PC-9 (cell line): ENCODE data around the gene WFDC12. TPM values are rescaled to one million over a fixed set of nuclear protein-coding genes. Genes with fewer than 3 reads are reported as not detected.

Experiments used
- BruUV-seq: library from RNA; stranded (reverse); fragments of 400-500 nt; replicated peaks from 2 replicates; lab custom pipeline; 2021; lab: Mats Ljungman, UMichigan
- CTCF ChIA-PET: fragments of 300-600 bp; sonication (Branson Sonifier 250); formaldehyde crosslinking; loops from one replicate; lab custom pipeline; 2022; ENCODE audit warnings: antibody characterized with exemption; lab: Charles Lee
- POLR2A ChIA-PET: fragments of 300-600 bp; sonication (Branson Sonifier 250); formaldehyde crosslinking; loops from one replicate; lab custom pipeline; 2022; ENCODE audit warnings: antibody characterized with exemption; ENCODE audit not compliant: unreplicated experiment; lab: Charles Lee
- DNase-seq, 2 experiments: peaks; one replicate each; pipeline versions ENCODE4 v3.0.0 to v3.0.0-alpha.2; 2015 to 2022; ENCODE audit warnings: mixed read lengths in 1 of 2
- H2AFZ ChIP-seq: fragments of 200-600 bp; sonication (generic); 2 replicates; pipeline ENCODE4 v1.8.1; 2017; ENCODE audit warnings: antibody characterized with exemption
- H3F3A ChIP-seq: fragments of 200-600 bp; sonication (generic); 2 replicates; pipeline ENCODE4 v1.8.1; 2017; ENCODE audit warnings: antibody characterized with exemption, mild to moderate bottlenecking, low read depth; ENCODE audit not compliant: insufficient read depth
- H3K27ac ChIP-seq: fragments of 200-600 bp; sonication (generic); 2 replicates; pipeline ENCODE4 v1.6.1; 2016; ENCODE audit warnings: mixed run types
- H3K27me3 ChIP-seq: fragments of 200-600 bp; sonication (generic); 2 replicates; pipeline ENCODE4 v1.6.1; 2016; ENCODE audit warnings: low read depth, mixed run types; ENCODE audit not compliant: insufficient read depth
- H3K36me3 ChIP-seq: fragments of 200-600 bp; sonication (generic); 2 replicates; pipeline ENCODE4 v1.6.1; 2016; ENCODE audit warnings: low read depth, mixed run types
- H3K4me1 ChIP-seq: fragments of 200-600 bp; sonication (generic); replicated peaks from 2 replicates; pipeline ENCODE4 v1.6.1; 2016; ENCODE audit warnings: mixed run types; ENCODE audit not compliant: insufficient read depth
- H3K4me2 ChIP-seq: fragments of 200-600 bp; sonication (generic); 2 replicates; pipeline ENCODE4 v1.6.1; 2017; ENCODE audit warnings: mixed run types
- H3K4me3 ChIP-seq: fragments of 200-600 bp; sonication (generic); 2 replicates; pipeline ENCODE4 v1.6.1; 2016; ENCODE audit warnings: mixed run types
- H3K79me2 ChIP-seq: fragments of 200-600 bp; sonication (generic); 2 replicates; pipeline ENCODE4 v1.6.1; 2017; ENCODE audit warnings: low read depth, mixed run types
- H3K9me2 ChIP-seq: fragments of 200-600 bp; sonication (generic); 2 replicates; pipeline ENCODE4 v1.8.1; 2017; ENCODE audit warnings: mild to moderate bottlenecking; ENCODE audit not compliant: insufficient read depth
- H3K9me3 ChIP-seq: fragments of 200-600 bp; sonication (generic); 2 replicates; pipeline ENCODE4 v1.8.1; 2016; ENCODE audit warnings: low read depth; ENCODE audit not compliant: insufficient read depth
- H4K20me1 ChIP-seq: fragments of 200-600 bp; sonication (generic); 2 replicates; pipeline ENCODE4 v1.8.1; 2017; ENCODE audit not compliant: insufficient read depth
- CTCF ChIP-seq: fragments of 200-600 bp; sonication (generic); conservative IDR thresholded peaks from 2 replicates; pipeline ENCODE4 v1.6.1; 2017; ENCODE audit warnings: mixed run types, antibody characterized with exemption, mild to moderate bottlenecking, moderate library complexity
- EZH2 ChIP-seq: fragments of 200-600 bp; sonication (generic); IDR thresholded peaks from 2 replicates; pipeline ENCODE4 v1.8.0; 2017; ENCODE audit warnings: antibody characterized with exemption, low read depth
- intact Hi-C: fragments of 100-400 bp; cut with micrococcal nuclease; formaldehyde crosslinking; loops from one replicate; pipeline ENCODE4 v1.10.0; 2022; ENCODE audit not compliant: unreplicated experiment
- total RNA-seq: library from RNA; stranded (reverse); gene quantifications from 2 replicates; pipeline ENCODE4 v1.2.3, GENCODE V29; 2021

Gene WFDC12
- total RNA-seq, 1 experiment from 2014 or later, result not detected

- H3K27me3 ChIP-seq, result no peaks in the 10 kb centered on the region
- CTCF ChIA-PET, result no interaction called here
- no peaks in the 10 kb centered on the region for H3K4me1 ChIP-seq
- peak; percentile 47; the same call in 1 of the 2 replicates for TF ChIP-seq CTCF
- no peak for TF ChIP-seq EZH2
- no peak overlapping the region for H3K4me2 ChIP-seq
- intact Hi-C loops, result no loop called here
- H3K4me3 ChIP-seq, result no peak overlapping the region
- no peaks in the 10 kb centered on the region for H3K9me3 ChIP-seq
- no peaks in the 10 kb centered on the region for H3K9me2 ChIP-seq
- H4K20me1 ChIP-seq, result no peaks in the 10 kb centered on the region
- no peaks in the 10 kb centered on the region for H3K79me2 ChIP-seq
- H3F3A ChIP-seq, result no peaks in the 10 kb centered on the region
- H3K27ac ChIP-seq, result no peak overlapping the region
- DNase-seq, result no peak
- H2AFZ ChIP-seq, result no peak overlapping the region
- BruUV-seq, result no TSS peak
- POLR2A ChIA-PET, result interaction anchor here (0.7 kb wide), 1 partner anchor 1251 kb away, joined by 7 read pairs; no protein-coding TSS in a partner anchor
- H3K36me3 ChIP-seq, result no peaks in the 10 kb centered on the region
These were observed 6.2 kb downstream of the WFDC12 start for GRCh38 chr20:45118028-45118427.

GRCh38 chr20:45117581-45117980, 6.7 kb downstream of the WFDC12 start:
- H3F3A ChIP-seq, result no peaks in the 10 kb centered on the region
- no peaks in the 10 kb centered on the region for H3K79me2 ChIP-seq
- BruUV-seq, result no TSS peak
- H3K27ac ChIP-seq, result no peak overlapping the region
- no peak overlapping the region for H2AFZ ChIP-seq
- CTCF ChIA-PET, result no interaction called here
- H3K4me1 ChIP-seq, result no peaks in the 10 kb centered on the region
- intact Hi-C loops, result no loop called here
- no peaks in the 10 kb centered on the region for H4K20me1 ChIP-seq
- no peaks in the 10 kb centered on the region for H3K27me3 ChIP-seq
- no peaks in the 10 kb centered on the region for H3K9me3 ChIP-seq
- POLR2A ChIA-PET, result no interaction called here
- no peaks in the 10 kb centered on the region for H3K9me2 ChIP-seq
- no peak for DNase-seq
- no peak overlapping the region for H3K4me3 ChIP-seq
- TF ChIP-seq CTCF (no peak), EZH2 (no peak)
- H3K36me3 ChIP-seq, result no peaks in the 10 kb centered on the region
- no peak overlapping the region for H3K4me2 ChIP-seq

- ChIA-PET CTCF (interaction anchor here (1.2 to 1.4 kb wide), 2 partner anchors 10 to 114 kb away, joined by 3 to 6 read pairs; no protein-coding TSS in a partner anchor), POLR2A (no interaction called here)
- Histone ChIP-seq H3K27ac (no peak overlapping the region), H3K79me2 (no peaks in the 10 kb centered on the region), H3K4me2 (no peak overlapping the region), H3K27me3 (no peaks in the 10 kb centered on the region), H4K20me1 (no peaks in the 10 kb centered on the region), H3K9me2 (no peaks in the 10 kb centered on the region), H2AFZ (no peak overlapping the region), H3K4me1 (no peaks in the 10 kb centered on the region), H3F3A (no peaks in the 10 kb centered on the region), H3K36me3 (no peaks in the 10 kb centered on the region), H3K9me3 (no peaks in the 10 kb centered on the region), H3K4me3 (no peak overlapping the region)
- no TSS peak for BruUV-seq
- intact Hi-C loops, result no loop called here
- TF ChIP-seq CTCF, result no peak
- TF ChIP-seq EZH2, result no peak
- no peak for DNase-seq
These were observed 8.4 kb downstream of the WFDC12 start for GRCh38 chr20:45115829-45116228.
